CD14-positive monocyte (primary cell): ENCODE measurements around the gene FAM227B. TPM values are rescaled to one million over a fixed set of nuclear protein-coding genes. Genes with fewer than 3 reads are reported as not detected.

Experiments
- DNase-seq, 3 donors: peaks; one replicate each; pipeline ENCODE4 v3.0.0-alpha.2; 2011 to 2022
- H2AFZ ChIP-seq: 2 replicates; pipeline ENCODE4 v1.6.0; 2012; ENCODE audit warnings: mild to moderate bottlenecking, low read depth, low read length, inconsistent platforms; ENCODE audit not compliant: insufficient read depth, poor library complexity, severe bottlenecking
- H3K27ac ChIP-seq, 2 donors: 1 replicate in 1 of 2; 2 replicates in 1 of 2; pipeline ENCODE4 v1.5.1; 2012 to 2013; ENCODE audit warnings: low read length in 2 of 2, control low read depth in 1 of 2, inconsistent platforms in 1 of 2, low read depth in 1 of 2, mild to moderate bottlenecking in 1 of 2
- H3K27me3 ChIP-seq, 2 donors: one replicate each; pipeline versions ENCODE4 v1.6.0 to v1.6.1; 2011 to 2013; ENCODE audit warnings: low read length in 2 of 2; ENCODE audit not compliant: control insufficient read depth in 2 of 2, insufficient read depth in 2 of 2
- H3K36me3 ChIP-seq, 2 donors: replicated peaks in 1 of 2; 1 replicate in 1 of 2; 2 replicates in 1 of 2; pipeline versions ENCODE4 v1.5.1 to v1.6.1; 2012 to 2013; ENCODE audit warnings: low read length in 2 of 2, control low read depth in 1 of 2, inconsistent platforms in 1 of 2, mild to moderate bottlenecking in 1 of 2; ENCODE audit not compliant: insufficient read depth in 2 of 2, control insufficient read depth in 1 of 2
- H3K4me1 ChIP-seq, 2 donors: 1 replicate in 1 of 2; 2 replicates in 1 of 2; pipeline versions ENCODE4 v1.5.1 to v1.6.1; 2012 to 2013; ENCODE audit warnings: low read length in 2 of 2, control low read depth in 1 of 2, inconsistent platforms in 1 of 2, mild to moderate bottlenecking in 1 of 2, moderate library complexity in 1 of 2; ENCODE audit not compliant: insufficient read depth in 2 of 2, control insufficient read depth in 1 of 2
- H3K4me2 ChIP-seq: replicated peaks from 2 replicates; pipeline ENCODE3; 2012; ENCODE audit warnings: low read length, moderate library complexity, mild to moderate bottlenecking; ENCODE audit not compliant: poor library complexity, severe bottlenecking; ENCODE audit errors: extremely low read depth
- H3K4me3 ChIP-seq, 3 experiments: fragments of 200-600 bp in 1 of 3; sonication (generic) in 1 of 3; replicated peaks in 1 of 3; 1 replicate in 2 of 3; 2 replicates in 1 of 3; pipeline ENCODE4 v1.5.1; 2011 to 2013; ENCODE audit warnings: low read length in 3 of 3, mild to moderate bottlenecking in 3 of 3, control low read depth in 2 of 3, low read depth in 2 of 3, inconsistent platforms in 1 of 3, moderate library complexity in 1 of 3
- H3K79me2 ChIP-seq: 2 replicates; pipeline ENCODE4 v1.6.0; 2012; ENCODE audit warnings: mild to moderate bottlenecking, control low read depth, inconsistent platforms, low read length, moderate library complexity; ENCODE audit not compliant: insufficient read depth
- H3K9ac ChIP-seq: 2 replicates; pipeline ENCODE4 v1.6.0; 2017; ENCODE audit warnings: low read length, mild to moderate bottlenecking; ENCODE audit not compliant: insufficient read depth, poor library complexity, severe bottlenecking
- H3K9me3 ChIP-seq, 2 donors: replicated peaks in 1 of 2; 1 replicate in 1 of 2; 2 replicates in 1 of 2; pipeline versions ENCODE4 v1.5.1 to v1.6.1; 2012 to 2013; ENCODE audit warnings: low read length in 2 of 2, control low read depth in 1 of 2; ENCODE audit not compliant: control insufficient read depth in 1 of 2, insufficient read depth in 1 of 2
- H4K20me1 ChIP-seq: 2 replicates; pipeline ENCODE4 v1.6.0; 2012; ENCODE audit warnings: mild to moderate bottlenecking, low read length, control low read depth, moderate library complexity; ENCODE audit not compliant: insufficient read depth
- H3K27ac Mint-ChIP-seq, 7 donors: one replicate each; pipeline ENCODE4 v1.8.0; 2020; ENCODE audit warnings: mild to moderate bottlenecking in 7 of 7, mixed read lengths in 7 of 7, moderate library complexity in 6 of 7, inconsistent platforms in 2 of 7
- H3K27me3 Mint-ChIP-seq, 3 donors: one replicate each; pipeline ENCODE4 v1.8.0; 2021 to 2022; ENCODE audit warnings: low read depth in 3 of 3, mild to moderate bottlenecking in 3 of 3, mixed read lengths in 3 of 3, moderate library complexity in 3 of 3, inconsistent platforms in 1 of 3
- H3K36me3 Mint-ChIP-seq, 2 donors: one replicate each; pipeline ENCODE4 v1.8.0; 2020; ENCODE audit warnings: mixed read lengths in 2 of 2, inconsistent platforms in 1 of 2, mild to moderate bottlenecking in 1 of 2
- H3K4me1 Mint-ChIP-seq: one replicate; pipeline ENCODE4 v1.8.0; 2020; ENCODE audit warnings: mild to moderate bottlenecking, mixed read lengths
- H3K4me3 Mint-ChIP-seq, 2 donors: one replicate each; pipeline ENCODE4 v1.8.0; 2020; ENCODE audit warnings: mild to moderate bottlenecking in 2 of 2, mixed read lengths in 2 of 2, moderate library complexity in 1 of 2
- H3K9me3 Mint-ChIP-seq, 7 donors: one replicate each; pipeline ENCODE4 v1.8.0; 2020 to 2022; ENCODE audit warnings: mixed read lengths in 7 of 7, mild to moderate bottlenecking in 6 of 7, moderate library complexity in 6 of 7, inconsistent platforms in 2 of 7
- CTCF ChIP-seq: fragments of 200-600 bp; IDR thresholded peaks from one replicate; pipeline ENCODE4 v1.8.0; 2022; ENCODE audit warnings: antibody characterized with exemption, mild to moderate bottlenecking
- WGBS: methylation state at CpG from one replicate; pipeline ENCODE4 v1.1.5; 2013; ENCODE audit warnings: missing lambda C conversion rate; ENCODE audit not compliant: insufficient coverage; 5-methylcytosine and 5-hydroxymethylcytosine counted together
- intact Hi-C, 2 donors: fragments of 100-400 bp; cut with micrococcal nuclease; formaldehyde crosslinking; loops; one replicate each; pipeline versions ENCODE4 v1.15.0 to v1.15.1; 2023
- polyA plus RNA-seq, 3 donors: library from polyadenylated mRNA; depleted of rRNA in 1 of 3; unstranded in 2 of 3; stranded (reverse) in 1 of 3; fragments of 300-500 nt in 2 of 3; fragments of >200 nt in 1 of 3; fragmentation: Illumina TruSeq in 2 of 3; gene quantifications; 1 replicate in 2 of 3; 2 replicates in 1 of 3; pipeline ENCODE4 v1.2.3, GENCODE V29; 2012 to 2021

FAM227B gene
- polyA plus RNA-seq, 3 donors: 0.28 to 0.72 (median 0.49) TPM

- no peak overlapping the region for H3K27ac Mint-ChIP-seq
- no peaks in the 10 kb centered on the region for H3K4me1 ChIP-seq
- H3K36me3 Mint-ChIP-seq: no peaks in the 10 kb centered on the region
- no peak overlapping the region for H2AFZ ChIP-seq
- no peak overlapping the region for H3K4me2 ChIP-seq
- intact Hi-C loops: no loop called here
- peaks cover 0 to 2% (median 0%) of the 10 kb centered on the region in 7 donors for H3K9me3 Mint-ChIP-seq
- H3K4me3 Mint-ChIP-seq: no peak overlapping the region
- no peaks in the 10 kb centered on the region for H3K27me3 ChIP-seq
- H4K20me1 ChIP-seq: no peaks in the 10 kb centered on the region
- no peak for TF ChIP-seq CTCF
- H3K36me3 ChIP-seq: no peaks in the 10 kb centered on the region
- H3K27me3 Mint-ChIP-seq: no peaks in the 10 kb centered on the region
- H3K9ac ChIP-seq: no peak overlapping the region
- no peak overlapping the region for H3K4me3 ChIP-seq
- H3K4me1 Mint-ChIP-seq: no peaks in the 10 kb centered on the region
- no peaks in the 10 kb centered on the region for H3K79me2 ChIP-seq
- no peak for DNase-seq
- no peak overlapping the region for H3K27ac ChIP-seq
- H3K9me3 ChIP-seq: no peaks in the 10 kb centered on the region
These were observed 193.2 kb downstream of the FAM227B start for GRCh38 chr15:49427372-49427771.

- Histone ChIP-seq H3K4me3 (no peak overlapping the region), H3K36me3 (no peaks in the 10 kb centered on the region), H3K9ac (no peak overlapping the region), H3K4me1 (no peaks in the 10 kb centered on the region), H3K27ac (no peak overlapping the region), H2AFZ (no peak overlapping the region), H3K9me3 (peaks cover 0 to 3% of the 10 kb centered on the region in 2 donors), H4K20me1 (no peaks in the 10 kb centered on the region), H3K27me3 (no peaks in the 10 kb centered on the region), H3K79me2 (no peaks in the 10 kb centered on the region), H3K4me2 (no peak overlapping the region)
- intact Hi-C loops: no loop called here
- Mint-ChIP-seq H3K27me3 (peaks cover 0 to 2% (median 0%) of the 10 kb centered on the region in 3 donors), H3K36me3 (no peaks in the 10 kb centered on the region), H3K4me1 (no peaks in the 10 kb centered on the region), H3K9me3 (peaks cover 0 to 5% (median 3%) of the 10 kb centered on the region in 7 donors), H3K4me3 (no peak overlapping the region), H3K27ac (no peak overlapping the region)
- no peak for DNase-seq
- no CpG with 5 or more reads among the region's 1 CpG for WGBS
- no peak for TF ChIP-seq CTCF
These were observed 195.7 kb downstream of the FAM227B start for GRCh38 chr15:49424954-49425353.
